Right lobe of liver (tissue), 6 donors: Measurements from ENCODE around the gene ITGA7. TPM values are rescaled to one million over a fixed set of nuclear protein-coding genes. Genes with fewer than 3 reads are reported as not detected.

Source experiments
- ATAC-seq, 4 donors: fragments of 200-7000 bp; cut with Tn5 transposase; one replicate each; pipeline ENCODE4 v1.9.1; 2020; ENCODE audit warnings: mild to moderate bottlenecking in 4 of 4, moderate library complexity in 4 of 4
- DNase-seq, 3 donors: peaks; one replicate each; pipeline ENCODE4 v3.0.0-alpha.2; 2020
- H3K27ac ChIP-seq, 3 donors: fragments of 200-600 bp; one replicate each; pipeline ENCODE4 v1.8.0; 2022
- H3K27me3 ChIP-seq, 2 donors: fragments of 200-600 bp; one replicate each; pipeline ENCODE4 v1.8.0; 2022
- H3K36me3 ChIP-seq, 4 donors: fragments of 200-600 bp; sonication (generic) in 1 of 4; one replicate each; pipeline versions ENCODE4 v1.5.1 to v1.8.0; 2017 to 2022; ENCODE audit warnings: control low read depth in 1 of 4
- H3K4me1 ChIP-seq, 4 donors: fragments of 200-600 bp; sonication (generic) in 1 of 4; one replicate each; pipeline versions ENCODE4 v1.5.1 to v1.8.0; 2017 to 2022; ENCODE audit warnings: control low read depth in 1 of 4
- H3K4me3 ChIP-seq, 3 donors: fragments of 200-600 bp; one replicate each; pipeline ENCODE4 v1.8.0; 2022
- H3K9me3 ChIP-seq, 4 donors: fragments of 200-600 bp; sonication (generic) in 1 of 4; one replicate each; pipeline versions ENCODE4 v1.5.1 to v1.8.0; 2017 to 2022; ENCODE audit warnings: control low read depth in 1 of 4
- CTCF ChIP-seq, 4 donors: fragments of 200-600 bp in 3 of 4; fragments of 450-650 bp in 1 of 4; IDR thresholded peaks; one replicate each; pipeline versions ENCODE4 v1.5.1 to v1.8.0; 2016 to 2022; ENCODE audit warnings: antibody characterized with exemption in 4 of 4, mild to moderate bottlenecking in 2 of 4
- POLR2A ChIP-seq: fragments of 450-650 bp; IDR thresholded peaks from one replicate; pipeline ENCODE4 v1.6.1; 2017; ENCODE audit warnings: antibody characterized with exemption, mild to moderate bottlenecking
- WGBS: methylation state at CpG from one replicate; pipeline ENCODE4 v1.1.6; 2018; ENCODE audit warnings: low coverage, low lambda C conversion rate; ENCODE audit not compliant: insufficient coverage; ENCODE audit errors: missing lambda C conversion rate; 5-methylcytosine and 5-hydroxymethylcytosine counted together
- intact Hi-C, 2 donors: fragments of 100-400 bp; cut with DNase I; formaldehyde crosslinking; loops; one replicate each; pipeline versions ENCODE4 v1.11.2 to v1.14.1; 2022
- total RNA-seq, 6 experiments: library from RNA; depleted of rRNA in 2 of 6; stranded (reverse); fragments of >200 nt in 2 of 6; fragmentation: NEBNext Ultra II Directional in 3 of 6; extraction: Animal tissue kit (Norgen Biotek cat#: 25700) in 3 of 6; gene quantifications; one replicate each; pipeline versions ENCODE4 v1.1.0 to v1.2.4, GENCODE V29; 2016 to 2023
- donor health status: DM: no; HTN: yes; CAD: no.
- donor health status: DM: no; HTN: no; CAD: no.
- donor health status: DM: no; HTN: no; CAD: no.
- donor health status: DM: no; HTN: yes; CAD: no.
- donor health status: DM: no; HTN: yes; CAD: no.

ITGA7 gene
- total RNA-seq, 6 experiments from 2014 or later, result 3.1 to 20.1 (median 8.3) TPM

GRCh38 chr12:55658635-55659391 lies 48.9 kb downstream of the ITGA7 start:
- DNase-seq, result peak in 1 of 3 donors; percentile 39
- Histone ChIP-seq H3K4me1 (peaks cover 0 to 17% (median 4%) of the 10 kb centered on the region in 4 donors), H3K27ac (peak overlapping the region in 1 of 3 donors; percentile 43), H3K9me3 (no peaks in the 10 kb centered on the region), H3K36me3 (no peaks in the 10 kb centered on the region), H3K27me3 (no peaks in the 10 kb centered on the region), H3K4me3 (no peak overlapping the region)
- no peak for TF ChIP-seq CTCF (IDR thresholded peaks at IDR 0.05)
- TF ChIP-seq POLR2A, result no peak
- WGBS, result 79% methylated on average over 3 of the region's 3 CpGs
- ATAC-seq, result peak; percentile 63 to 80 (median 78)
- intact Hi-C loops, result no loop called here

- intact Hi-C loops, result no loop called here
- 40% methylated on average over 4 of the region's 6 CpGs for WGBS
- H3K4me1 ChIP-seq, result peaks cover 0 to 17% (median 4%) of the 10 kb centered on the region in 4 donors
- DNase-seq (peak in 1 of 3 donors; percentile 23), ATAC-seq (peak in 3 of 4 donors; percentile 4 to 15 (median 12))
- no peaks in the 10 kb centered on the region for H3K27me3 ChIP-seq
- TF ChIP-seq POLR2A (no peak), CTCF (IDR thresholded peaks at IDR 0.05) (no peak)
- H3K4me3 ChIP-seq, result no peak overlapping the region
- no peaks in the 10 kb centered on the region for H3K9me3 ChIP-seq
- H3K27ac ChIP-seq, result no peak overlapping the region
- no peaks in the 10 kb centered on the region for H3K36me3 ChIP-seq
Measured at GRCh38 chr12:55658212-55658611, 49.5 kb downstream of the ITGA7 start.

DNA sequence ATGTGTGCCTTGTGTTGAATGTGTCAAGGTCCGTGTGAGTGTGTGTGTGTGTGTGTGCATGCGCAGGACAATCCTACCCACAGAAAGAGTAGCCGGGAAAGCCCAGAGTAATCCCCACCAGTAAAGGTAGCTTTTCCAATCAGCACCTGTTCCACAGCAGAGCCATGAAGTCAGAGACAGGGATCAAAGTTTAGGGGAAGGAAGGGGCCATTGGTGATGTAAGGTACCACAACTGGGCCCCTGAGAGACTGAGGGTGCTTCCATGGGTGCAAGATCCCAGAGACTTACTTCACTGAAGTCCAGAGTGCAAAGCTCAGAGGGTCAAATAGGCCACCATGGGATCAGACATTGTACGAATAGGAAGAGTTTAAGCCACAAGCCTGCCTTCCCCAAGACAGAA lies 50.5 kb downstream of the ITGA7 start:
- DNase-seq, result no peak
- TF ChIP-seq CTCF (IDR thresholded peaks at IDR 0.05) (no peak), POLR2A (no peak)
- no peak overlapping the region for H3K27ac ChIP-seq
- H3K4me1 ChIP-seq, result peaks cover 0 to 17% (median 4%) of the 10 kb centered on the region in 4 donors
- no peak overlapping the region for H3K4me3 ChIP-seq
- intact Hi-C loops, result no loop called here
- no peaks in the 10 kb centered on the region for H3K27me3 ChIP-seq
- no peaks in the 10 kb centered on the region for H3K36me3 ChIP-seq
- WGBS, result no CpG with 5 or more reads among the region's 4 CpGs
- no peak for ATAC-seq
- H3K9me3 ChIP-seq, result no peaks in the 10 kb centered on the region

DNA sequence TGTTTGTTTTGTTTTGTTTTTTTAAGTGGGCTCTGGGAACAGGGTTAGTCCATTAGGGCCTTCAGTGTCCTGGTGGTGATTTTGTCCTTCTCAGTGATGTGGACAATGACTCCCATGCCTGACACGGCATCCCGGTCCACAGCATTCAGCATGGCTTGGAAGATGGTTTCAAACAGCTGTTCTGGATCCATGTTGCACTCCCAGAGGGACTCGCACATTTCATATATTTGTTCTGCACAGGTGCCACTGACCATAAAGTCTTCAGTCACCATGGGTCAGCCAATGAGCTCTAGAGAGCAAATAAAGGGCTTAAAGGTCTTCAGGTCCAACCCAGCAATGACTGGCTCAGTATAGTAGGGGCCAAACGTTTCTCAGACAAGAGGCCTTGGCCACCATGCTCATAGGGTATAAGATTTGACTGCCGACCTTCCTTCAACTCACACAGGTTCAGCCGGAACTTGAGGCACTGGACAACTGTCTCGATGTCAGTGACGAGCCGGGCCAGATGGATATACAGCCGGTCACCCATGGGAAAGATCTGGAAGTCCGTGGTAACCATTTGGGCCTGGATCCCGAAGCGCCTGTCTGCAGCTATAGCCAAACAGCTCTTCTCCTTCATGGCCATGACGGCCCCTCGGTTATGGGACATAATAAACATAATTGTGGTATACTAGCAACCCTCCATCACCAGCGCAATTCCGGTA lies 53.0 kb downstream of the ITGA7 start:
- H3K27ac ChIP-seq, result no peak overlapping the region
- intact Hi-C loops, result no loop called here
- no peak for TF ChIP-seq CTCF (IDR thresholded peaks at IDR 0.05)
- TF ChIP-seq POLR2A, result no peak
- H3K4me1 ChIP-seq, result peaks cover 0 to 17% (median 4%) of the 10 kb centered on the region in 4 donors
- H3K4me3 ChIP-seq, result no peak overlapping the region
- H3K36me3 ChIP-seq, result no peaks in the 10 kb centered on the region
- WGBS, result 85% methylated on average over 11 of the region's 17 CpGs
- H3K27me3 ChIP-seq, result no peaks in the 10 kb centered on the region
- ATAC-seq (no peak), DNase-seq (peak in 1 of 3 donors; percentile 40)
- H3K9me3 ChIP-seq, result no peaks in the 10 kb centered on the region
